HepG2 (cell line): ENCODE results near the gene DUSP2. TPM values are rescaled to one million over a fixed set of nuclear protein-coding genes. Genes with fewer than 3 reads are reported as not detected.
A peak's percentile ranks its signal among the peaks of the same experiment; 100 is the strongest.

Source experiments
- CHD4 ChIP-seq: fragments of 200-600 bp; sonication (generic); IDR thresholded peaks from 2 replicates; pipeline ENCODE4 v1.7.0; 2017; ENCODE audit warnings: mild to moderate bottlenecking, low read length, borderline replicate concordance
- FUBP1 ChIP-seq: sonication (generic); formaldehyde crosslinking; IDR thresholded peaks from 2 replicates; pipeline ENCODE4 v1.5.1; 2020; ENCODE audit warnings: missing genetic modification reagents, mild to moderate bottlenecking, borderline replicate concordance
- JUN ChIP-seq: sonication (generic); formaldehyde crosslinking; IDR thresholded peaks from 2 replicates; pipeline ENCODE4 v1.4.0; 2020; ENCODE audit warnings: mild to moderate bottlenecking, missing genetic modification reagents
- NR2F1 ChIP-seq, 2 experiments: fragments of 450-650 bp in 1 of 2; formaldehyde crosslinking in 1 of 2; IDR thresholded peaks; 2 replicates each; pipeline versions ENCODE4 v1.5.0 to v1.6.1; 2016 to 2020; ENCODE audit warnings: mild to moderate bottlenecking in 1 of 2, missing compliant biosample characterization in 1 of 2, missing genetic modification reagents in 1 of 2, moderate library complexity in 1 of 2
- SOX6 ChIP-seq, 2 experiments: fragments of 450-650 bp in 1 of 2; sonication (generic) in 1 of 2; formaldehyde crosslinking in 1 of 2; IDR thresholded peaks; 2 replicates each; pipeline versions ENCODE4 v1.4.0 to v1.6.1; 2017 to 2020; ENCODE audit warnings: antibody characterized with exemption in 1 of 2, mild to moderate bottlenecking in 1 of 2, missing genetic modification reagents in 1 of 2
- ZBTB21 ChIP-seq: sonication (generic); formaldehyde crosslinking; IDR thresholded peaks from 2 replicates; pipeline ENCODE4 v1.4.0; 2020; ENCODE audit warnings: missing genetic modification reagents
- ZFP82 ChIP-seq: sonication (generic); formaldehyde crosslinking; IDR thresholded peaks from 2 replicates; pipeline ENCODE4 v1.5.1; 2020; ENCODE audit warnings: mild to moderate bottlenecking, missing genetic modification reagents, borderline replicate concordance
- ZNF280D ChIP-seq: sonication (generic); formaldehyde crosslinking; IDR thresholded peaks from 2 replicates; pipeline ENCODE4 v1.5.1; 2020; ENCODE audit warnings: mild to moderate bottlenecking, missing genetic modification reagents
- ZNF577 ChIP-seq: sonication (generic); formaldehyde crosslinking; IDR thresholded peaks from 2 replicates; pipeline ENCODE4 v1.4.0; 2020; ENCODE audit warnings: mild to moderate bottlenecking, low read depth, missing genetic modification reagents, borderline replicate concordance
- ZNF639 ChIP-seq: conservative IDR thresholded peaks from 2 replicates; pipeline ENCODE4 v1.6.1; 2018; ENCODE audit warnings: missing genetic modification reagents
- ZSCAN31 ChIP-seq: sonication (generic); formaldehyde crosslinking; IDR thresholded peaks from 2 replicates; pipeline ENCODE4 v1.5.0; 2020; ENCODE audit warnings: low read depth, mild to moderate bottlenecking, missing genetic modification reagents
- polyA plus RNA-seq, 8 experiments: library from polyadenylated mRNA; depleted of rRNA in 3 of 8; stranded (reverse) in 7 of 8; unstranded in 1 of 8; fragments of >200 nt; fragmentation: Illumina TruSeq in 4 of 8; extraction: Trizol in 4 of 8; gene quantifications; 2 replicates each; pipeline versions ENCODE4 v1.2.1 to v1.2.3, GENCODE V29; 2011 to 2016; ENCODE audit warnings: low read depth in 4 of 8, missing spikeins in 1 of 8, mixed read lengths in 1 of 8; ENCODE audit not compliant: insufficient read depth in 1 of 8
- total RNA-seq, 5 experiments: library from RNA; depleted of rRNA; stranded (reverse); fragments of >200 nt; fragmentation: Illumina TruSeq; extraction: Trizol; gene quantifications; 2 replicates each; pipeline ENCODE4 v1.2.3, GENCODE V29; 2016; ENCODE audit warnings: low read depth in 1 of 5
- TF ChIP-seq, protein P1 (sequence below): sonication (generic); formaldehyde crosslinking; IDR thresholded peaks from 2 replicates; pipeline ENCODE4 v1.5.0; 2020; ENCODE audit warnings: missing genetic modification reagents
- TF ChIP-seq, protein P2 (sequence below): sonication (generic); formaldehyde crosslinking; IDR thresholded peaks from 2 replicates; pipeline ENCODE4 v1.5.0; 2020; ENCODE audit warnings: mild to moderate bottlenecking, missing genetic modification reagents, borderline replicate concordance
- TF ChIP-seq, protein P3 (sequence below): sonication (generic); formaldehyde crosslinking; IDR thresholded peaks from 2 replicates; pipeline ENCODE4 v1.4.0; 2020; ENCODE audit warnings: mild to moderate bottlenecking, missing genetic modification reagents

Gene DUSP2
- total and polyA plus RNA-seq, 2 of the 13 experiments (the other 11 are each of a cell fraction or from before 2014, with no cell fraction given): not detected

GRCh38 chr2:96174251-96175144 lies 29.3 kb upstream of the DUSP2 start (continued):
- TF ChIP-seq CHD4: no peak
- no peak for TF ChIP-seq ZNF639 (CRISPR knock-in tag)
- TF ChIP-seq, protein P1, sequence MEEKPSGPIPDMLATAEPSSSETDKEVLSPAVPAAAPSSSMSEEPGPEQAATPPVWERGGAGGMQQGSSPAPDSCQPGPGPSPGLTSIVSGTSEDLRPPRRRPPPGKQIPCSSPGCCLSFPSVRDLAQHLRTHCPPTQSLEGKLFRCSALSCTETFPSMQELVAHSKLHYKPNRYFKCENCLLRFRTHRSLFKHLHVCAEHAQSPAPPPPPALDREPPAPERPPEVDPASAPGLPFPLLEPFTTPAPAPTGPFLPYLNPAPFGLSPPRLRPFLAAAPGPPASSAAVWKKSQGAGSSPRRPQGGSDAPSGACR (CRISPR knock-in tag): no peak
- no peak for TF ChIP-seq ZFP82
- 0 out of 2 replicates have a peak, but pooled peaks have one; percentile 18 for TF ChIP-seq ZSCAN31 (CRISPR knock-in tag)
- no peak for TF ChIP-seq ZBTB21
- TF ChIP-seq, protein P2, sequence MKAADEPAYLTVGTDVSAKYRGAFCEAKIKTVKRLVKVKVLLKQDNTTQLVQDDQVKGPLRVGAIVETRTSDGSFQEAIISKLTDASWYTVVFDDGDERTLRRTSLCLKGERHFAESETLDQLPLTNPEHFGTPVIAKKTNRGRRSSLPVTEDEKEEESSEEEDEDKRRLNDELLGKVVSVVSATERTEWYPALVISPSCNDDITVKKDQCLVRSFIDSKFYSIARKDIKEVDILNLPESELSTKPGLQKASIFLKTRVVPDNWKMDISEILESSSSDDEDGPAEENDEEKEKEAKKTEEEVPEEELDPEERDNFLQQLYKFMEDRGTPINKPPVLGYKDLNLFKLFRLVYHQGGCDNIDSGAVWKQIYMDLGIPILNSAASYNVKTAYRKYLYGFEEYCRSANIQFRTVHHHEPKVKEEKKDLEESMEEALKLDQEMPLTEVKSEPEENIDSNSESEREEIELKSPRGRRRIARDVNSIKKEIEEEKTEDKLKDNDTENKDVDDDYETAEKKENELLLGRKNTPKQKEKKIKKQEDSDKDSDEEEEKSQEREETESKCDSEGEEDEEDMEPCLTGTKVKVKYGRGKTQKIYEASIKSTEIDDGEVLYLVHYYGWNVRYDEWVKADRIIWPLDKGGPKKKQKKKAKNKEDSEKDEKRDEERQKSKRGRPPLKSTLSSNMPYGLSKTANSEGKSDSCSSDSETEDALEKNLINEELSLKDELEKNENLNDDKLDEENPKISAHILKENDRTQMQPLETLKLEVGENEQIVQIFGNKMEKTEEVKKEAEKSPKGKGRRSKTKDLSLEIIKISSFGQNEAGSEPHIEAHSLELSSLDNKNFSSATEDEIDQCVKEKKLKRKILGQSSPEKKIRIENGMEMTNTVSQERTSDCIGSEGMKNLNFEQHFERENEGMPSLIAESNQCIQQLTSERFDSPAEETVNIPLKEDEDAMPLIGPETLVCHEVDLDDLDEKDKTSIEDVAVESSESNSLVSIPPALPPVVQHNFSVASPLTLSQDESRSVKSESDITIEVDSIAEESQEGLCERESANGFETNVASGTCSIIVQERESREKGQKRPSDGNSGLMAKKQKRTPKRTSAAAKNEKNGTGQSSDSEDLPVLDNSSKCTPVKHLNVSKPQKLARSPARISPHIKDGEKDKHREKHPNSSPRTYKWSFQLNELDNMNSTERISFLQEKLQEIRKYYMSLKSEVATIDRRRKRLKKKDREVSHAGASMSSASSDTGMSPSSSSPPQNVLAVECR (CRISPR knock-in tag): no peak
- TF ChIP-seq SOX6 (IDR thresholded peaks at IDR 0.05): no peak
- TF ChIP-seq SOX6 (CRISPR knock-in tag; IDR thresholded peaks at IDR 0.05): 0 out of 2 replicates have a peak, but pooled peaks have one; percentile 23
- no peak for TF ChIP-seq ZNF280D (CRISPR knock-in tag)
- TF ChIP-seq ZNF577 (CRISPR knock-in tag): no peak
- TF ChIP-seq, protein P3, sequence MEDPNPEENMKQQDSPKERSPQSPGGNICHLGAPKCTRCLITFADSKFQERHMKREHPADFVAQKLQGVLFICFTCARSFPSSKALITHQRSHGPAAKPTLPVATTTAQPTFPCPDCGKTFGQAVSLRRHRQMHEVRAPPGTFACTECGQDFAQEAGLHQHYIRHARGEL (CRISPR knock-in tag): no peak
- no peak for TF ChIP-seq JUN (CRISPR knock-in tag)
- no peak for TF ChIP-seq NR2F1 (CRISPR knock-in tag; IDR thresholded peaks at IDR 0.05)
- TF ChIP-seq FUBP1 (CRISPR knock-in tag): no peak
